ENCODE measurements around the gene PGLYRP4. TPM values are rescaled to one million over a fixed set of nuclear protein-coding genes. Genes with fewer than 3 reads are reported as not detected.

Gene PGLYRP4
- total RNA-seq, 1 donor from 2014 or later: not detected

GRCh38 chr1:153374071-153374470 is 25.4 kb upstream of the PGLYRP4 start:
- DNase-seq: no peak

DNA sequence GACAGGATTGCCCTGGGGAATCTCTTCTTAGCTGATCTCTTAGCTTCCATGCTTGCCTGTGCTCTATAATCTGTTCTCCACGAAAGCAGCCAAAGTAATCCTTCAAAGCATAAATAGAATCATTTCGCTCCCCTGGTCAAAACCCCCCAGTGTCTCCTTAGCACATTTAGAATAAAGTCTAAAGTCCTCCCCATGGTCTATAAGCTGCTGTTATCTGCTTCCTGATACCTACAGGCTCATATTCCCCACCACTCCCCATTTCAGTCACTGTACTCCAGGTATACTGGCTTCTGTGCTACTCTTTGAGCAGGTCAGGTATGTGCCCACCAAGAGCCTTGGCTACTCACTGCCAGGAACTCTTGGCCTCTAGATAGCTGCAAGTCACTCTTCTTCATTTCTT is 23.9 kb upstream of the PGLYRP4 start:
- no peak for DNase-seq

DNA sequence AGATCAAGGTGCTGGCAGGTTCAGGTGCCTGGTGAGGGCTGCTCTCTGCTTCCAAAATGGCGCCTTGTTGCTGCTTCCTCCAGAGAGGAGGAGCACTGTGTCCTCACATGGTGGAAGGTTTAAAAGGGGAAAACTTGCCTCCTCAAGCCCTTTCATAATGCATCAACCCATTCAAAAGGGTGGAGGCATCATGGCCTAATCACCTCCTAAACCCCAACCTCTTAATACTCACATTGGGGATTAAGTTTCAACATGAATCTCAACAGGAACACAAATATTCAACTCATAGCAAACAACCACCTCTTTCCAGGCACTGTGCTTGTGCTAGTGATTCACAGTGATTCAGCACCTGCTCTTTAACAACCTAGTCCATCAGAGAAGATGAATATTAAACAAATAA is 22.6 kb upstream of the PGLYRP4 start:
- DNase-seq: no peak

- no peak for DNase-seq
Observed at GRCh38 chr1:153370146-153370545, 21.5 kb upstream of the PGLYRP4 start.

- no peak for DNase-seq
Observed at GRCh38 chr1:153368495-153368894, 19.9 kb upstream of the PGLYRP4 start.

GRCh38 chr1:153367090-153367489 is 18.4 kb upstream of the PGLYRP4 start:
- no peak for DNase-seq

DNA sequence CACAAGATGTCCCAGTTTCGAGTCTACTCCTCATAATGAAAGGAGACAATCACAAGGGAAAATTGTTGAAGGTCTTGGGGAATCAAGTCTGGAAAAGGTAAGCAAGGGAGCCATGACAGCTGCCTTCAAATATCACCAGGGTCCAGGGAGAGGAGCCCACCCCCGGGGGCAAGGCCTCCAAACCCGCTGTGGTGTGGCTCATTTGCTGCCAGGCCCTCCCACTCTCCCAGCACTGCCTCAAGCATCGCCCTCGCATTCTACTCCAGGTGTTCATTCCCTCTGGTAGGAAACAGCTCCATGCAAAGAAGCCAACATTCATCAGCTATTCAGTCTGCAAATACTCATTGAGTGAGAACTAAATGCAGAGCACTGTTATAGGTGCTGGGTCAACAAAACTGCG is 17.6 kb upstream of the PGLYRP4 start:
- no peak for DNase-seq

GRCh38 chr1:153365696-153366095 is 17.1 kb upstream of the PGLYRP4 start:
- no peak for DNase-seq

- DNase-seq: no peak
Observed at GRCh38 chr1:153364766-153365666, 16.4 kb upstream of the PGLYRP4 start.

DNA sequence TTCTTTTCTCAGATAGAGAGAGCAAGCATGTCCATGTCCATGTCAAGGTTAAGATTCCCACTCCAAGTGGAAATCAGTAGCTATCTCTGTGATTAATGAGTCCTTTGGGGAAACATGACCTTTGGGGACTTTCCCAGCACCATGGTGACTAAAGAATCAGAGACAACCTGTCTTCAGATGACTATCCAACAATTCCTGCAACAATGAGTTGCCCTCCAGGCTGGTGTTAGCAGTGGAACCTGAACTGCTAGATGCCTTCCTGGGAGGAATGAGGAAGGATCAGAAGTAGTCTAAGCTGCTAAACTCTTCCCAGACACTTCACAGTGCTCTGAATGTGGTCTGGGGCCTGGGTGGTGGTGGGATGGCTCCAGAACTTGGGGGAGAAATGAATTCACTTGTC is 15.5 kb upstream of the PGLYRP4 start:
- DNase-seq: no peak

GRCh38 chr1:153363641-153364040 is 15.0 kb upstream of the PGLYRP4 start:
- DNase-seq: no peak

DNA sequence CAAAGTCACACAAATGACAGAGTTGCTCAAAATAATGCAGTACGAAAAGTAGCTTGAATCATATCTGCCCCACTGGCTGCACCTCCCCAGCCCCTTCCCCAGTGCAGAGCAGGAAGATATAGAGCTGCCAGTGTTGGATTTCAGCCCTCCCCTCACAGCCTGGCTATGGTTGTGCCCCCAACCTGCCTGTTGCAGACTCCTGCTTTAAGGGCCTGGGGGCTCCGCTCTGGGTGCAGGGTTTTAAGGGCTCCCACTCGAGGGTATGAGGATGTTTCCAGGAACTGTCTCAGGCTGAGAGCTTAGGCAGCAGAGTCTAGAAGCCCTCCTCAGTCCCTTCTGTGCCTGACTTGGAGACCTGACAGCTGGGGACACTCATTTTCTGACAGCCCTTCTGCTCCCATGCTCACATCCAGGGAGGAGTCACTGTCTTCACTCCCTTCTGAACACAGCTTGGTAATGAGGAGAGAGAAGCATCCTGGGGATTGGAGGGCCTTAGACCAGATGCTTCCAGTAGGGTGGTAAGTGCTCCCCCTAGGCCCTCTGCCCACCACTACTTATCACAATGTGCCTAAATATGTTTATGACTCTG is 13.6 kb upstream of the PGLYRP4 start:
- DNase-seq: no peak

GRCh38 chr1:153361480-153362109 is 13.0 kb upstream of the PGLYRP4 start:
- no peak for DNase-seq

- DNase-seq: no peak
Observed at GRCh38 chr1:153360592-153361479, 12.2 kb upstream of the PGLYRP4 start.

DNA sequence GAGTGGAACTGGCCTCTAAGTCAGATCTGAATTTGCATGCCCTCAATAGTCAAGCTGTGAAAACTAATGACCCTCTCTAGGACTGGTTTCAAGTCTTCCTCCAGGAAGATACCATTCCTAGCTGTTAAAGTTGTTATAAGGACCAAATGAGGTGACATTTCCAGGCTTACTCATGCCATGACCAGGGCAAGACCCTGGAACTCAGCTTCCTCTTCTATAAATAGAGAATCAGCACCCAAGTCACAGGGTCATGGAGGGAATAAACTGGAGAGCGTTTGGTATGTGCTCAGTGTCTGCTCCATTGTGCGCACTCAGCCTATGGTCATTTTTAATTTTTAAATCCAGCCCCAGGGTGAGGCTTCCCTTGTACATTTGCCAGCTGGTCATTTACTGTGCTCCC is 11.5 kb upstream of the PGLYRP4 start:
- DNase-seq: no peak

DNA sequence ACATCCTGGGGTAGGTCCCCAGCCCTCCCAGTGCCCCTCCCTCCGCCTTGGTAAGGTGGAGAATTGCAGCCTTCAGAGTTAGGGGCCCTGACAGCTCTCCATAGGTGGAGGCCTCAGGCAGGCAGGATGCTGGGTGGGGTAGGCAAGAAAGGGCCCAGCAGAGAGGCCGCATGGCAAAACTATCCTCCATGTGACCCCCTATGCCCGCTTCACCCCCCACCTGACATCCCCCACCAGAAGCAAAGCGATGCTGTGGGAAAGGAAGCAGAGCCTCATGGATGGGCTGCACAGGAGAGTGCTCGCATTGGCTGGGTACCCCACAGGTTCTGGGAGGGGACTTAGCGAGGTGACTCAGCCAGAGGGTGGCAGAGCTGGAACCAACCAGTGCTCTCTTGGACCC is 10.6 kb upstream of the PGLYRP4 start:
- DNase-seq: no peak

DNA sequence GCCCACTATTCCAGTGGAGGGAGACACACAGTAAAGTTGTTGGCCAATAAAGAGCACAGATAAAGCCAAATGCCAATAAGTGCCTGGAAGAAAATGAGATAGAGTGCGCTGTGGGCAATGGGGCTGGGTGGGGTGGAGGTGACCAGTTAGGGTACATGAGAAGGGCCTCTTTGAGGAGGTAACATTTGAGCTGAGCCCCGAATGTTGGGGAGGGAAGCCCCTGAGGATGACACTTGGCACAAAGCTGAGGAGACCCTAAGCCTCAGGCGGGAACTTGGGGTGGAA is 10.0 kb upstream of the PGLYRP4 start:
- DNase-seq: no peak

- DNase-seq: no peak
Observed at GRCh38 chr1:153357853-153358690, 9.4 kb upstream of the PGLYRP4 start, which contains the start of gene S100A9. Gene S100A9, plus strand, starts transcription at chr1:153357854. Its CDS starts 430 bp downstream, at chr1:153358284.

- DNase-seq: no peak
Observed at GRCh38 chr1:153357076-153357852, 8.6 kb upstream of the PGLYRP4 start.

GRCh38 chr1:153356392-153357075 is 7.9 kb upstream of the PGLYRP4 start:
- no peak for DNase-seq
